DND-41 (cell line): Measurements from ENCODE around the gene ARHGAP26.
"Not testable (repeated sequence)": the region's sequence is repeated elsewhere in the genome, so short reads cannot be mapped to it uniquely, and the experiment has no call there.

Experiments used
- ATAC-seq: fragments of 200-7000 bp; cut with Tn5 transposase; 3 replicates; pipeline ENCODE4 v1.9.1; 2021; ENCODE audit warnings: low read depth; ENCODE audit not compliant: insufficient read depth
- DNase-seq: peaks from one replicate; pipeline ENCODE4 v3.0.0-alpha.2; 2020
- H2AFZ ChIP-seq: 2 replicates; pipeline ENCODE4 v1.6.0; 2012; ENCODE audit warnings: low read depth, low read length
- H3K27ac ChIP-seq: 2 replicates; pipeline ENCODE4 v1.5.1; 2012; ENCODE audit warnings: low read length, inconsistent platforms
- H3K27me3 ChIP-seq: fragments of 200-600 bp; sonication (generic); 2 replicates; pipeline ENCODE4 v1.6.0; 2012; ENCODE audit warnings: low read length, mild to moderate bottlenecking, inconsistent platforms; ENCODE audit not compliant: insufficient read depth, poor library complexity
- H3K36me3 ChIP-seq: 2 replicates; pipeline ENCODE4 v1.5.1; 2012; ENCODE audit warnings: low read length, inconsistent platforms; ENCODE audit not compliant: insufficient read depth
- H3K4me1 ChIP-seq: 2 replicates; pipeline ENCODE4 v1.5.1; 2012; ENCODE audit warnings: mild to moderate bottlenecking, low read length; ENCODE audit not compliant: insufficient read depth
- H3K4me2 ChIP-seq: 2 replicates; pipeline ENCODE4 v1.6.0; 2012; ENCODE audit warnings: mild to moderate bottlenecking, moderate library complexity, low read length, inconsistent platforms; ENCODE audit not compliant: insufficient read depth
- H3K4me3 ChIP-seq, 2 experiments: fragments of 200-600 bp in 1 of 2; shearing (Covaris generic) in 1 of 2; 2 replicates each; pipeline ENCODE4 v1.5.1; 2012 to 2016; ENCODE audit warnings: inconsistent platforms in 2 of 2, low read length in 2 of 2, mild to moderate bottlenecking in 2 of 2, low read depth in 1 of 2, moderate library complexity in 1 of 2
- H3K79me2 ChIP-seq: 2 replicates; pipeline ENCODE4 v1.6.0; 2012; ENCODE audit warnings: low read length, inconsistent platforms; ENCODE audit not compliant: insufficient read depth
- H3K9ac ChIP-seq: 2 replicates; pipeline ENCODE4 v1.6.0; 2012; ENCODE audit warnings: low read depth, mild to moderate bottlenecking, inconsistent platforms, low read length, moderate library complexity
- H3K9me3 ChIP-seq: 2 replicates; pipeline ENCODE4 v1.5.1; 2012; ENCODE audit warnings: low read length, moderate library complexity, mild to moderate bottlenecking, inconsistent platforms; ENCODE audit not compliant: insufficient read depth, severe bottlenecking
- H4K20me1 ChIP-seq: 2 replicates; pipeline ENCODE4 v1.6.0; 2012; ENCODE audit warnings: low read length; ENCODE audit not compliant: insufficient read depth
- EZH2 ChIP-seq: IDR thresholded peaks from 3 replicates; pipeline ENCODE4 v1.6.1; 2012; ENCODE audit warnings: borderline replicate concordance, low read depth, mild to moderate bottlenecking, moderate library complexity, low read length, inconsistent platforms; ENCODE audit not compliant: severe bottlenecking
- TF ChIP-seq, protein P1 (sequence below): IDR thresholded peaks from 2 replicates; pipeline ENCODE4 v1.5.1; 2012; ENCODE audit warnings: borderline replicate concordance, low read length, moderate library complexity, mild to moderate bottlenecking; ENCODE audit not compliant: poor library complexity, severe bottlenecking; ENCODE audit errors: extremely low read depth

ARHGAP26 gene

DNA sequence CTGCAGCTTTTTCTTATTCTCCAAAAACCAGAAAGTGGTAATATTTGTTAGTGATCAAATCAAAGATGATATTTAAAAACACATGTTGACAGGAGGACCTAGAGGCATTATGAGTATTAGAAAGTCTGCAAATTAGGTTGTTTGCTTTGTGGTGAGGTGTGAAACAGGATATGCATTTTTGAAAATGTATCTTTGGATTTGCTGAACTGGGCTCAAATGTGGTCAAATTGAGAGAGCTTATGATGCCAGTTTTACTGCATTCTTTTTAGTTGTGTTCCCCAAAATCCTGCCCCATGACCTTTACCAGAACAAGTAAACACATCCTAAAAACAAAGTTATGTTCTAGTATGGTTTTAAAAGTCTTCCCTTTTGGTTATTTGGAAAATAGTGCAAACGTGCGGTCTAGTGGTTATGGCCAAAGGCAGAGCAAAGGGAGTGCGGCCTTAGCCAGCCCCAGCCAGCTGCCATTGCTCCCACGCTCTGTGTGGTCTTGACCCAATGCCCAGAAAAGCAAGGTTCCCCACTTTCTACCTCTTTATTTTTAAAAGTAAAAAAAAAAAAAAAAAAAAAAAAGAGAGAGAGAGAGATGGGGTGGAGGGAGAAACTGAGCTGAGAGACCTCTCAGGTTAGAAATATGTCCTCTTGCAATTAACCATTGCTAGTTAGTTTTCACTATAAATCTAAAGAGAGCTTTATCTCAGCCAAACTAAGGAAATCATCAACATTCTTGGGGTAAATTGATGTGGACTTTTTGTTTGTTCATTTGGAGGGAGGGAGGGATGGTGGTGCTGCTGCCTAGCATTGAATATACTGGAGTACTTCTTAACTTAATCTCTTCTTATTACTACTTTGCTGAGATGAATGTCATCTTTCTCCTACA lies 176.6 kb downstream of the ARHGAP26 start:
- Histone ChIP-seq H3K9me3 (no peaks in the 10 kb centered on the region), H3K27ac (no peak overlapping the region), H3K4me2 (no peak overlapping the region), H3K4me1 (no peaks in the 10 kb centered on the region), H2AFZ (no peak overlapping the region), H3K9ac (no peak overlapping the region), H3K79me2 (no peaks in the 10 kb centered on the region), H4K20me1 (no peaks in the 10 kb centered on the region), H3K27me3 (no peaks in the 10 kb centered on the region), H3K4me3 (no peak overlapping the region), H3K36me3 (no peaks in the 10 kb centered on the region)
- no peak for DNase-seq
- TF ChIP-seq EZH2: no peak
- TF ChIP-seq, protein P1, sequence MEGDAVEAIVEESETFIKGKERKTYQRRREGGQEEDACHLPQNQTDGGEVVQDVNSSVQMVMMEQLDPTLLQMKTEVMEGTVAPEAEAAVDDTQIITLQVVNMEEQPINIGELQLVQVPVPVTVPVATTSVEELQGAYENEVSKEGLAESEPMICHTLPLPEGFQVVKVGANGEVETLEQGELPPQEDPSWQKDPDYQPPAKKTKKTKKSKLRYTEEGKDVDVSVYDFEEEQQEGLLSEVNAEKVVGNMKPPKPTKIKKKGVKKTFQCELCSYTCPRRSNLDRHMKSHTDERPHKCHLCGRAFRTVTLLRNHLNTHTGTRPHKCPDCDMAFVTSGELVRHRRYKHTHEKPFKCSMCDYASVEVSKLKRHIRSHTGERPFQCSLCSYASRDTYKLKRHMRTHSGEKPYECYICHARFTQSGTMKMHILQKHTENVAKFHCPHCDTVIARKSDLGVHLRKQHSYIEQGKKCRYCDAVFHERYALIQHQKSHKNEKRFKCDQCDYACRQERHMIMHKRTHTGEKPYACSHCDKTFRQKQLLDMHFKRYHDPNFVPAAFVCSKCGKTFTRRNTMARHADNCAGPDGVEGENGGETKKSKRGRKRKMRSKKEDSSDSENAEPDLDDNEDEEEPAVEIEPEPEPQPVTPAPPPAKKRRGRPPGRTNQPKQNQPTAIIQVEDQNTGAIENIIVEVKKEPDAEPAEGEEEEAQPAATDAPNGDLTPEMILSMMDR: no peak
- no peak for ATAC-seq

DNA sequence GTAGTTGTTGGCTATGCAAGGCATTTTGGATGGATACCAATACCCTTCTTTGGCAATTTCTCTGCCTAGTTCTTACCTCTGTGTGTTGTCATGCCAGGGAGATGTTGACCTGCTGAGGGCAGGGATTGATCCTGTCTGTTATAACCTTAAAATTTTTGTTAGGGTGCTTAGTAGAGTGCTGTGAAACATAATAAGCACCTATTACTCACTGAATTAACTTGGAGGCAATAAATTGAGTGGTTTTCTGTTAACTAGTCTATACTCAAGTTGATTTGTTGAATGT lies 177.2 kb downstream of the ARHGAP26 start:
- Histone ChIP-seq H3K27me3 (no peaks in the 10 kb centered on the region), H3K79me2 (no peaks in the 10 kb centered on the region), H3K9ac (no peak overlapping the region), H2AFZ (no peak overlapping the region), H3K36me3 (no peaks in the 10 kb centered on the region), H3K27ac (no peak overlapping the region), H3K4me3 (no peak overlapping the region), H3K4me2 (no peak overlapping the region), H3K4me1 (no peaks in the 10 kb centered on the region), H3K9me3 (no peaks in the 10 kb centered on the region), H4K20me1 (no peaks in the 10 kb centered on the region)
- TF ChIP-seq, protein P1: no peak
- TF ChIP-seq EZH2: no peak
- DNase-seq: no peak
- no peak for ATAC-seq

- H3K4me2 ChIP-seq: no peak overlapping the region
- no peak for TF ChIP-seq EZH2
- TF ChIP-seq, protein P1: no peak
- H3K9me3 ChIP-seq: no peaks in the 10 kb centered on the region
- no peaks in the 10 kb centered on the region for H3K4me1 ChIP-seq
- H3K79me2 ChIP-seq: no peaks in the 10 kb centered on the region
- 0 out of 2 replicates have a peak, but pooled peaks cover 4% of the 10 kb centered on the region for H3K36me3 ChIP-seq
- no peak overlapping the region for H3K9ac ChIP-seq
- H3K27ac ChIP-seq: no peak overlapping the region
- no peak overlapping the region for H3K4me3 ChIP-seq
- ATAC-seq (no peak), DNase-seq (no peak)
- H3K27me3 ChIP-seq: no peaks in the 10 kb centered on the region
- no peaks in the 10 kb centered on the region for H4K20me1 ChIP-seq
- H2AFZ ChIP-seq: no peak overlapping the region
Measured at GRCh38 chr5:142952229-142952628, 182.1 kb downstream of the ARHGAP26 start.

GRCh38 chr5:142952871-142953270 lies 182.7 kb downstream of the ARHGAP26 start:
- not testable (repeated sequence) for ATAC-seq, H3K27ac ChIP-seq

More at GRCh38 chr5:142952871-142953270, 182.7 kb downstream of the ARHGAP26 start:
- H3K36me3 ChIP-seq, DNase-seq, H2AFZ ChIP-seq, H4K20me1 ChIP-seq, H3K4me2 ChIP-seq, H3K9ac ChIP-seq, H3K4me1 ChIP-seq, H3K79me2 ChIP-seq, H3K27me3 ChIP-seq, H3K4me3 ChIP-seq, H3K9me3 ChIP-seq: not testable (repeated sequence)
